K562 (cell line): ENCODE measurements around the gene CARD8. TPM values are rescaled to one million over a fixed set of nuclear protein-coding genes. Genes with fewer than 3 reads are reported as not detected.
A peak's percentile ranks its signal among the peaks of the same experiment; 100 is the strongest.

Experiments used
- GABPB1 ChIP-seq: sonication (generic); formaldehyde crosslinking; IDR thresholded peaks from 2 replicates; pipeline ENCODE4 v1.8.0; 2022; ENCODE audit warnings: mild to moderate bottlenecking, missing genetic modification reagents
- NELFE ChIP-seq: IDR thresholded peaks from 2 replicates; pipeline ENCODE4 v1.6.1; 2011; ENCODE audit warnings: mild to moderate bottlenecking; ENCODE audit not compliant: insufficient read depth, insufficient read length
- NFE2 ChIP-seq: IDR thresholded peaks from 2 replicates; pipeline ENCODE4 v1.6.1; 2014; ENCODE audit warnings: antibody characterized with exemption, low read depth
- ZBTB40 ChIP-seq, 2 experiments: fragments of 450-650 bp in 1 of 2; sonication (generic) in 1 of 2; formaldehyde crosslinking in 1 of 2; IDR thresholded peaks; 2 replicates each; pipeline versions ENCODE4 v1.7.1 to v1.9.0; 2016 to 2022; ENCODE audit warnings: inconsistent platforms in 1 of 2, mild to moderate bottlenecking in 1 of 2, missing genetic modification reagents in 1 of 2
- ZNF699 ChIP-seq: fragments of 250-450 bp; sonication (Bioruptor Pico); IDR thresholded peaks from 2 replicates; pipeline ENCODE4 v1.8.0; 2021; ENCODE audit warnings: mild to moderate bottlenecking, moderate library complexity; ENCODE audit not compliant: insufficient replicate concordance
- polyA plus RNA-seq, 8 experiments: library from polyadenylated mRNA; depleted of rRNA in 4 of 8; stranded (reverse) in 5 of 8; unstranded in 3 of 8; fragments of >200 nt; fragmentation: Nextera tagmentation in 2 of 8; fragmentation: Illumina TruSeq in 1 of 8; extraction: Ambion mirVana in 2 of 8; extraction: Trizol in 1 of 8; gene quantifications; 2 replicates each; pipeline versions ENCODE4 v1.2.1 to v1.2.3, GENCODE V29; 2011 to 2014; ENCODE audit warnings: inconsistent platforms in 1 of 8, missing spikeins in 1 of 8
- total RNA-seq, 7 experiments: library from RNA; depleted of rRNA in 6 of 7; stranded (reverse); fragments of >200 nt in 6 of 7; fragmentation: Illumina TruSeq in 2 of 7; extraction: Trizol in 2 of 7; gene quantifications; 2 replicates each; pipeline versions ENCODE4 v1.2.1 to v1.2.3, GENCODE V29; 2011 to 2021; ENCODE audit warnings: low replicate concordance in 1 of 7
- TF ChIP-seq, protein P1 (sequence below): fragments of 250-450 bp; sonication (Bioruptor Pico); IDR thresholded peaks from 2 replicates; pipeline ENCODE4 v1.8.0; 2022; ENCODE audit warnings: inconsistent platforms
- TF ChIP-seq, protein P2 (sequence below): fragments of 450-650 bp; IDR thresholded peaks from 2 replicates; pipeline ENCODE4 v1.6.1; 2017; ENCODE audit warnings: antibody characterized with exemption, mild to moderate bottlenecking

The CARD8 gene
- total and polyA plus RNA-seq, 9 of the 15 experiments (the other 6 are each of a cell fraction or from before 2014, with no cell fraction given): 11.5 to 26.4 (median 20.8) TPM

GRCh38 chr19:48255376-48256303, at the start of gene CARD8 (continued):
- TF ChIP-seq GABPB1 (CRISPR knock-in tag) (peak; percentile 95), ZNF699 (CRISPR knock-in tag) (no peak), NFE2 (peak; percentile 66), NELFE (no peak), ZBTB40 (IDR thresholded peaks at IDR 0.05) (peak; percentile 99), ZBTB40 (CRISPR knock-in tag; IDR thresholded peaks at IDR 0.05) (no peak)
- TF ChIP-seq, protein P1, sequence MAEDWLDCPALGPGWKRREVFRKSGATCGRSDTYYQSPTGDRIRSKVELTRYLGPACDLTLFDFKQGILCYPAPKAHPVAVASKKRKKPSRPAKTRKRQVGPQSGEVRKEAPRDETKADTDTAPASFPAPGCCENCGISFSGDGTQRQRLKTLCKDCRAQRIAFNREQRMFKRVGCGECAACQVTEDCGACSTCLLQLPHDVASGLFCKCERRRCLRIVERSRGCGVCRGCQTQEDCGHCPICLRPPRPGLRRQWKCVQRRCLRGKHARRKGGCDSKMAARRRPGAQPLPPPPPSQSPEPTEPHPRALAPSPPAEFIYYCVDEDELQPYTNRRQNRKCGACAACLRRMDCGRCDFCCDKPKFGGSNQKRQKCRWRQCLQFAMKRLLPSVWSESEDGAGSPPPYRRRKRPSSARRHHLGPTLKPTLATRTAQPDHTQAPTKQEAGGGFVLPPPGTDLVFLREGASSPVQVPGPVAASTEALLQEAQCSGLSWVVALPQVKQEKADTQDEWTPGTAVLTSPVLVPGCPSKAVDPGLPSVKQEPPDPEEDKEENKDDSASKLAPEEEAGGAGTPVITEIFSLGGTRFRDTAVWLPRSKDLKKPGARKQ (CRISPR knock-in tag): no peak
- TF ChIP-seq, protein P2, sequence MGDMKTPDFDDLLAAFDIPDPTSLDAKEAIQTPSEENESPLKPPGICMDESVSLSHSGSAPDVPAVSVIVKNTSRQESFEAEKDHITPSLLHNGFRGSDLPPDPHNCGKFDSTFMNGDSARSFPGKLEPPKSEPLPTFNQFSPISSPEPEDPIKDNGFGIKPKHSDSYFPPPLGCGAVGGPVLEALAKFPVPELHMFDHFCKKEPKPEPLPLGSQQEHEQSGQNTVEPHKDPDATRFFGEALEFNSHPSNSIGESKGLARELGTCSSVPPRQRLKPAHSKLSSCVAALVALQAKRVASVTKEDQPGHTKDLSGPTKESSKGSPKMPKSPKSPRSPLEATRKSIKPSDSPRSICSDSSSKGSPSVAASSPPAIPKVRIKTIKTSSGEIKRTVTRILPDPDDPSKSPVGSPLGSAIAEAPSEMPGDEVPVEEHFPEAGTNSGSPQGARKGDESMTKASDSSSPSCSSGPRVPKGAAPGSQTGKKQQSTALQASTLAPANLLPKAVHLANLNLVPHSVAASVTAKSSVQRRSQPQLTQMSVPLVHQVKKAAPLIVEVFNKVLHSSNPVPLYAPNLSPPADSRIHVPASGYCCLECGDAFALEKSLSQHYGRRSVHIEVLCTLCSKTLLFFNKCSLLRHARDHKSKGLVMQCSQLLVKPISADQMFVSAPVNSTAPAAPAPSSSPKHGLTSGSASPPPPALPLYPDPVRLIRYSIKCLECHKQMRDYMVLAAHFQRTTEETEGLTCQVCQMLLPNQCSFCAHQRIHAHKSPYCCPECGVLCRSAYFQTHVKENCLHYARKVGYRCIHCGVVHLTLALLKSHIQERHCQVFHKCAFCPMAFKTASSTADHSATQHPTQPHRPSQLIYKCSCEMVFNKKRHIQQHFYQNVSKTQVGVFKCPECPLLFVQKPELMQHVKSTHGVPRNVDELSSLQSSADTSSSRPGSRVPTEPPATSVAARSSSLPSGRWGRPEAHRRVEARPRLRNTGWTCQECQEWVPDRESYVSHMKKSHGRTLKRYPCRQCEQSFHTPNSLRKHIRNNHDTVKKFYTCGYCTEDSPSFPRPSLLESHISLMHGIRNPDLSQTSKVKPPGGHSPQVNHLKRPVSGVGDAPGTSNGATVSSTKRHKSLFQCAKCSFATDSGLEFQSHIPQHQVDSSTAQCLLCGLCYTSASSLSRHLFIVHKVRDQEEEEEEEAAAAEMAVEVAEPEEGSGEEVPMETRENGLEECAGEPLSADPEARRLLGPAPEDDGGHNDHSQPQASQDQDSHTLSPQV: no peak
